NAMALWA (cell line): ENCODE results near the gene BARX2.

Experiments
- DNase-seq: peaks from one replicate; pipeline ENCODE4 v3.0.0-alpha.2; 2015; ENCODE audit warnings: low spot score

The BARX2 gene

GRCh38 chr11:129440028-129440713, 64.5 kb downstream of the BARX2 start:
- no peak for DNase-seq

DNA sequence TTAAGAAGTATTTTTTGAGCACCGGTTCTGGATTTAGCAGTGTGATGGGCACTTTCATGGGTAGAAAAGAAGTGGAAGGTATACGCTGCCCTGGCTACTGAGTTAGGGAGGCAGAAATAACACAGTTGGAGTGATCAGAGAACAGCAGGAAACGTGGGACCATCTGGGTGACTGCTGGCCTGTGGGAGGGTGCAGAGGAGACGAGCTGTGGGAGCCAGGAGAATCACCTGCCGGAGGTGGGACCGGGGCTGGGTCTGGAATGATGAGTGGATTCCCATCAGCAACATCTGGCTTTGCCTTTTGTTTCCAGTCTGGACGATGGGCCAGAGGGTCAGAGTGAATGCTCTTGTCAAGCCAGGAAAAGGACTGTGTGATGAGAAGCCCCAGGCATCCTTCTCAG, 66.5 kb downstream of the BARX2 start:
- DNase-seq, result no peak

DNA sequence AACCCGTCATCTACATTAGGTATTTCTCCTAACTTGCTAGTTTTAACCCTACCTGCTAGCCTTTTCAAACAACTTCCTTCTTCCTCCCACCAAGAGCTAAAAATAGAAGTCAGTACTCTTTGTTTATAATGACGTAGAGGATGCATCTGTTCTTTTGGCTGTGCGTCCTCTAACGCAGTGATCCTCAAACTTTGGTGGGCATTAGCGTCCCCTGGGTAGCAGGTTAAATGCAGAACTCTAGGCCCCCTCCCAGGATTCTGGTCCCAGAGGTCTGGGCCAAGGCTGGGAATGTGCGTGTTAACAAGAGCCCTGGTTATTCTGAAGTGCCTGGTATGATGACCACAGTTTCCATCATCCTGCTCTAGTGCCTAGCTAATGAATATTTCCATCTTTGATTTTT, 67.6 kb downstream of the BARX2 start:
- no peak for DNase-seq

DNA sequence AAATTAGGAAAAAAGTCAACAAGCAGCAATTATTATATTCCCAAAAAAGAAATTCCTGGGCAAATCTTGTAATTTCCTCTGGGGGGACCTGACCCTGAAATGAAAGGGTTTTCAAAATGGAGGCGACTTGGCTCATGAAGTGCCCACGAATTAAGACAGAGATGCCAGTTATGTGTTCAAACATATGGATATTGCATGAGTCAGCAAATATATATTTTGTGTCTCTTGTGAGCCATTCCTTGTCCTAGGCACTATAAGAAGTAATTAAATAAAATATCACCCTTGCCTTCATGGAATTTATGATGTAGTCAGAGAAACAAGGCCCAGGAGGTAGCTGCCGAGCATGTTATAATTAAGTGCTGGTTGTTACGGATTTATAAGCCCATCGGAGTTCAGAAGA, 68.6 kb downstream of the BARX2 start:
- no peak for DNase-seq

DNA sequence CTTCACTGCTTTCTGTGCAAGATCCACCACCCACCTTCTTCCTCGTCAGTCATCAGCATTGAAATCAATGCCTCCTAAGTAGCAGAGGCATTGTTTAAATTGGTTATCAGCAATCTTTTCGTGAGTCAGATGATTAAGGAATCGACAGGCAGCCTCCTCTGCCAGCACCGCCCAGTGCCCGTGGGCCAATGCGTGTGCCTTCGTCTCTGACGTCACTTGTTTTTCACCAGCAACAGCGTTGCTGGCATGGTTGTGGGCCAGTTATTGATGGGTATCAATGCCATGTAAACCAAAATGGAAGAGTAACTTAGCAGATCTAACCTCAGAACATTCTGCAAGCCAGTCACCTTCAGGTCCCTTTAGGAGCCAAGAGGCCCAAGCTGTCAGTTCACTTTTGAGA, 69.6 kb downstream of the BARX2 start:
- no peak for DNase-seq

DNA sequence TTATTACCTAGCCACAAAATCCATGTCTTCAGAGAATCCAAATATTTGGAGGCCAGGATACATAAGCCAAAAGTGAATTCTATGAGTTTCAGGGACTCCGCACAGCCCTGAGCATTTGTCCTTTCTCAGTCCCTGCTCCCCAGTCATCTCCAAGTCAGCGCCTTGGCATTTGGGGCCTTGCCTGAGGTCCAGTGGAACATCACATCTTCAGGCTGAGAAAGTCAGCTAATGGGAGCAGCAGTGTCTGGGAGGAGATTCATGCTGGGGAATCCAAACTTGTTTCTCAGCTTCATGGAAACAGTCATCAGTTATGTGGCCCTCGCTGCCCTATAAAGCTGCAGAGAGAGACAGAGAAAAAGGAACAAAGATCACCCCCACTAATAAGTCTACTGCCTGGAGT, 70.9 kb downstream of the BARX2 start:
- no peak for DNase-seq

DNA sequence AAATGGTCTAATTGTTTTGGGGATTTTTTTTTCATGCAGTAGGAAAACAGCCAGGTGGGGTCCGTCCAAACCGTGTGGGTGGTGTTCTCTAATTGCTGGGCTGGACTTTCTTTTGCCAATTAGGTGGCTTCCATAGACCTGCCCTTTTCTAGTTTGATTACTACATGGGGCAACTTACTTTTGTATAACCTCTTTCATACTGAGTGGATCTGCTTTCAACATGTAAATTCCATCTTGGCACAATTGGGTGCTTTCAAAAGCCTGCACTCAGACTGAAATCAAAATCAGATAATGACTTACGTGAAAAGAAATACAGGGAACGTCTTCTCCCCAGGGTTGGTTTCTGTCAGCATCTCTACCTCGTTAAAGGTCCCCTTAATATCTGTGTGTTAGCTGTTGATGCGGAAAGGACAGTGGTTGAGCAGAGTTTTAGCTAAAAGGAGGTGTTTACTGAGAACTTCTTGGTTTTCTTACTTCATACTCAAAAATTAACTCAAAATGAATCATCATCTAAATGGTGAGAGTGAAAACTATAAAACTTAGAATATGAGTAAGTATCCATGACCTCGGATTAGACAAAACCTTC, 72.1 kb downstream of the BARX2 start:
- DNase-seq, result no peak

GRCh38 chr11:129451524-129451923, 75.9 kb downstream of the BARX2 start:
- DNase-seq, result no peak

- DNase-seq, result no peak
Observed at GRCh38 chr11:129453293-129453721, 77.7 kb downstream of the BARX2 start.

- DNase-seq, result no peak
Observed at GRCh38 chr11:129455101-129455500, 79.5 kb downstream of the BARX2 start.

GRCh38 chr11:129455756-129456655, 80.4 kb downstream of the BARX2 start:
- no peak for DNase-seq

DNA sequence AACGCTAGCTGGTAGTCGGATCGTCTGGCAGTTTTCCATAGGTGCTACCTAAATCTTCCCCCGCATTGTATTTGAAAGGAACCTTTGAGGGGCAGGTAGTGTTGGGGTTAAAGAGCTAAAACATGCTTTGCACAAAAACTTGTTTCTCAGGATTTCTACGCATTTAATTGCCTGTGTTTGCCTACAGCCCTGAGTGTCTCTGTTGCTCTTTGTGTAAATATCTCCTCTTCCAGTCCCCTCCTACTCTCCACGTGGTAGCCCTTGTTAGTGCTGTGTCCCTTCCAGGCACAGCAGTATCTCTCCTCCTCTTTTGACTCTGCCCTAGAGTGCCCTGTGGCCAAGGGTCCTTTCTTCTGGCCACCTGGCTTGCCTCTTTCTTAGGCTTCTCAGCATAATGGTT, 81.7 kb downstream of the BARX2 start:
- no peak for DNase-seq

DNA sequence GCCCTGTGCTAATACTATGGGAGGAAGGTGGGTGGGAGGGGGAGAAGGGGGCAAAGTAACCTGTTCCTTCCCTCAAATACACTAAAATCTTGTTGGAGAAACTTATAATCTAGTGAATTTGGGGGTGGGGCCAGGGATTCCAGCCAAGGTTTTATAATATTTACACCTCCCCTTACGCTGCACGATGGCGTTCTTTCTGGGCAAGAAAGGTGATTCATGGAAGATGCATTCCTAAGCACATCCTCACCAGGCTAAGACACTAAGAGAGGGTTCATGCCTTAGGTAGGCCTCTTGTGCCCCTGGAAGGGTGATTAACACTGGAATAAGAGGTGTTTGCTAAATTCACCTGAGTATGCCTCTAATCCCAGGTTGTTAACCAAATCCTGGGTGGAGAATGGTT, 82.6 kb downstream of the BARX2 start:
- no peak for DNase-seq

- no peak for DNase-seq
Observed at GRCh38 chr11:129458756-129459535, 83.3 kb downstream of the BARX2 start.

GRCh38 chr11:129460714-129461113, 85.1 kb downstream of the BARX2 start:
- DNase-seq, result no peak

GRCh38 chr11:129484068-129484467, 108.4 kb downstream of the BARX2 start:
- no peak for DNase-seq

DNA sequence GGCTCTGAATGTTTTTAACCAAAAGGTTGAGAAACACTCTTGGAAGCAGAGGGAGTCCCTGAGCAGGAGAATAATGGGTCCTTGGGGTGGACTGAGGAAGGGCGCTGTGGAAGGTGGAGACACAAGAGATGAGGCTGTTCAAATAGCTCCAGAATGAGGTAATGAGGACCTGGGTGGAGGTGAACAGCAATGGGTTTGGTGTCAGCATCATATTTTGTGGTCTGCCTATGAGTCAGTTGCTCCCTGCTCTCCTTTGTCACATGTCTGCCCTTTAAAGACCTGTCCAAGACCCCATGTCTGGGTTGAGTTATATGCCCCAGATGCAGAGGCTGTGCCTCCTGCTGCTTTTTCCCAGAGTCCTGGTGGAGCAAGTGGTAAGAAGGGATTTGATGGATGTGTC, 113.6 kb downstream of the BARX2 start:
- no peak for DNase-seq

DNA sequence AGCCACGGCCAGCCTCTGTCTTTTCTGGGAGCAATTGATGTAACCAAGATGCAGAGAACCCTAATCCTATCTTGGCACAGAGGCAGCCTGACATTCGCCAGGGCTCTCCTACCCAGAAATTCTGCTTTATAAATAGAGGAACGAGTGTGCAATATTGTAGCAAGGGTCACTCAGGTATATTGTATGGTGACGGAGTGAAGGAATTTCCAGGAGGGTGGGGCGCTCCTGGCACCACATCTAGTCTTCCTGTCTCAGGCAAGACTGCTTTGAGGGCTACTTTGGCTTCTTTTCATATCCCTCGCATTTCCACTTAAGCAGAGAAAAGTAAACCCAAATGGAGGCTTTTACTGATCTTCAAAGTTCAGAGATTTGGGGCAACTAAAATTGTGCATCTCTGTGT, 114.4 kb downstream of the BARX2 start:
- DNase-seq, result no peak

DNA sequence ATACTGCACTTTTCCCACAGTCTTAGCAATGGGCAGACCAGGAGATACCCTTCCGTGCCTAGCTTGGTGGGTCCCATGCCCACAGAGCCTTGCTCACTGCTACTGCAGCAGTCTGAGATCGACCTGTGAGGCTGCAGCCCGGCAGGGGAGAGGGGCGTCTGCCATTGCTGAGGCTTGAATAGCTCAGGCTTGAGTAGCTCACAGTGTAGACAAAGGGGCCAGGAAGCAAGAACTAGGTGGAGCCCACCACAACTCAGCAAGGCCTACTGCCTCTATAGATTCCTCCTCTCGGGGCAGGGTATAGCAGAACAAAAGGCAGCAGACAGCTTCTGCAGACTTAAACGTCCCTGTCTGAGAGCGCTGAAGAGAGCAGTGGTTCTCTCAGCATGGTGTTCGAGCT, 118.1 kb downstream of the BARX2 start:
- no peak for DNase-seq
